Fibroblast of lung (primary cell): ENCODE data around the gene NTNG1. TPM values are rescaled to one million over a fixed set of nuclear protein-coding genes. Genes with fewer than 3 reads are reported as not detected.

Experiments used
- DNase-seq, 2 donors: peaks; one replicate each; pipeline versions ENCODE4 v3.0.0 to v3.0.0-alpha.2; 2010; ENCODE audit warnings: low read depth in 2 of 2
- H2AFZ ChIP-seq: 2 replicates; pipeline ENCODE4 v1.5.1; 2012; ENCODE audit warnings: low read length, control low read depth, inconsistent platforms
- H3K27ac ChIP-seq: 2 replicates; pipeline ENCODE4 v1.5.1; 2011; ENCODE audit warnings: low read length, control low read depth; ENCODE audit not compliant: insufficient read depth
- H3K27me3 ChIP-seq: 2 replicates; pipeline ENCODE4 v1.5.1; 2011; ENCODE audit warnings: mild to moderate bottlenecking, low read length; ENCODE audit not compliant: control insufficient read depth, insufficient read depth
- H3K36me3 ChIP-seq: 2 replicates; pipeline ENCODE4 v1.5.1; 2011; ENCODE audit warnings: low read length; ENCODE audit not compliant: control insufficient read depth, insufficient read depth
- H3K4me1 ChIP-seq: 2 replicates; pipeline ENCODE4 v1.5.1; 2011; ENCODE audit warnings: low read length; ENCODE audit not compliant: control insufficient read depth, insufficient read depth; ENCODE audit errors: extremely low read depth
- H3K4me2 ChIP-seq: 2 replicates; pipeline ENCODE4 v1.5.1; 2011; ENCODE audit warnings: low read length, control low read depth; ENCODE audit not compliant: insufficient read depth; ENCODE audit errors: extremely low read depth
- H3K4me3 ChIP-seq, 4 experiments: fragments of 200-600 bp in 1 of 4; sonication (generic) in 1 of 4; replicated peaks in 1 of 4; 2 replicates each; pipeline ENCODE4 v1.5.1; 2011 to 2016; ENCODE audit warnings: low read length in 4 of 4, low read depth in 3 of 4, mild to moderate bottlenecking in 3 of 4, control low read depth in 2 of 4, inconsistent platforms in 1 of 4, mixed read lengths in 1 of 4; ENCODE audit not compliant: insufficient read depth in 1 of 4; ENCODE audit errors: control extremely low read depth in 1 of 4
- H3K79me2 ChIP-seq: 2 replicates; pipeline ENCODE4 v1.5.1; 2012; ENCODE audit warnings: mild to moderate bottlenecking, low read length, inconsistent platforms; ENCODE audit not compliant: control insufficient read depth, insufficient read depth
- H3K9ac ChIP-seq: 2 replicates; pipeline ENCODE4 v1.5.1; 2011; ENCODE audit warnings: mild to moderate bottlenecking, low read length, control low read depth; ENCODE audit not compliant: insufficient read depth
- H3K9me3 ChIP-seq: 2 replicates; pipeline ENCODE4 v1.5.1; 2012; ENCODE audit warnings: low read depth, low read length; ENCODE audit not compliant: control insufficient read depth, insufficient read depth
- H4K20me1 ChIP-seq: 2 replicates; pipeline ENCODE4 v1.5.1; 2011; ENCODE audit warnings: low read length; ENCODE audit not compliant: control insufficient read depth, insufficient read depth; ENCODE audit errors: extremely low read depth
- EZH2 ChIP-seq: IDR thresholded peaks from 2 replicates; pipeline ENCODE4 v1.5.1; 2012; ENCODE audit warnings: low read length, control low read depth, mild to moderate bottlenecking; ENCODE audit errors: missing control alignments
- polyA plus RNA-seq, 2 donors: library from polyadenylated mRNA; depleted of rRNA in 1 of 2; stranded (reverse) in 1 of 2; unstranded in 1 of 2; fragments of >200 nt; gene quantifications; 2 replicates each; pipeline ENCODE4 v1.2.1, GENCODE V29; 2011 to 2012; ENCODE audit warnings: missing spikeins in 1 of 2
- total RNA-seq: library from RNA; depleted of rRNA; stranded (reverse); fragments of >200 nt; gene quantifications from 2 replicates; pipeline ENCODE4 v1.2.1, GENCODE V29; 2014
- TF ChIP-seq, protein P1 (sequence below), 2 donors: IDR thresholded peaks in 1 of 2; conservative IDR thresholded peaks in 1 of 2; 1 replicate in 1 of 2; 2 replicates in 1 of 2; pipeline ENCODE4 v1.5.1; 2011 to 2012; ENCODE audit warnings: low read length in 2 of 2, control low read depth in 1 of 2, inconsistent platforms in 1 of 2, low read depth in 1 of 2, mild to moderate bottlenecking in 1 of 2

The NTNG1 gene
- total and polyA plus RNA-seq, 2 donors (not counting 1 experiment from before 2014, with no cell fraction given), result 0.82 to 8.6 TPM

GRCh38 chr1:107401704-107402103, 260.9 kb downstream of the NTNG1 start:
- DNase-seq, result no peak
- TF ChIP-seq, protein P1, sequence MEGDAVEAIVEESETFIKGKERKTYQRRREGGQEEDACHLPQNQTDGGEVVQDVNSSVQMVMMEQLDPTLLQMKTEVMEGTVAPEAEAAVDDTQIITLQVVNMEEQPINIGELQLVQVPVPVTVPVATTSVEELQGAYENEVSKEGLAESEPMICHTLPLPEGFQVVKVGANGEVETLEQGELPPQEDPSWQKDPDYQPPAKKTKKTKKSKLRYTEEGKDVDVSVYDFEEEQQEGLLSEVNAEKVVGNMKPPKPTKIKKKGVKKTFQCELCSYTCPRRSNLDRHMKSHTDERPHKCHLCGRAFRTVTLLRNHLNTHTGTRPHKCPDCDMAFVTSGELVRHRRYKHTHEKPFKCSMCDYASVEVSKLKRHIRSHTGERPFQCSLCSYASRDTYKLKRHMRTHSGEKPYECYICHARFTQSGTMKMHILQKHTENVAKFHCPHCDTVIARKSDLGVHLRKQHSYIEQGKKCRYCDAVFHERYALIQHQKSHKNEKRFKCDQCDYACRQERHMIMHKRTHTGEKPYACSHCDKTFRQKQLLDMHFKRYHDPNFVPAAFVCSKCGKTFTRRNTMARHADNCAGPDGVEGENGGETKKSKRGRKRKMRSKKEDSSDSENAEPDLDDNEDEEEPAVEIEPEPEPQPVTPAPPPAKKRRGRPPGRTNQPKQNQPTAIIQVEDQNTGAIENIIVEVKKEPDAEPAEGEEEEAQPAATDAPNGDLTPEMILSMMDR (conservative IDR thresholded peaks at IDR 0.05 in 1 of 2, IDR thresholded peaks at IDR 0.05 in 1 of 2; ENCODE audit: low read depth in 1 of 2, low read length in 2 of 2), result no peak
- TF ChIP-seq EZH2, result no peak
- no peaks in the 10 kb centered on the region for H3K9me3 ChIP-seq
- H3K79me2 ChIP-seq, result no peaks in the 10 kb centered on the region
- H3K4me3 ChIP-seq, result no peak overlapping the region
- no peak overlapping the region for H2AFZ ChIP-seq
- H3K36me3 ChIP-seq, result no peaks in the 10 kb centered on the region
- no peak overlapping the region for H3K9ac ChIP-seq
- no peaks in the 10 kb centered on the region for H3K4me1 ChIP-seq
- no peaks in the 10 kb centered on the region for H3K27me3 ChIP-seq
- H3K4me2 ChIP-seq, result no peak overlapping the region
- no peak overlapping the region for H3K27ac ChIP-seq
- H4K20me1 ChIP-seq, result no peaks in the 10 kb centered on the region

DNA sequence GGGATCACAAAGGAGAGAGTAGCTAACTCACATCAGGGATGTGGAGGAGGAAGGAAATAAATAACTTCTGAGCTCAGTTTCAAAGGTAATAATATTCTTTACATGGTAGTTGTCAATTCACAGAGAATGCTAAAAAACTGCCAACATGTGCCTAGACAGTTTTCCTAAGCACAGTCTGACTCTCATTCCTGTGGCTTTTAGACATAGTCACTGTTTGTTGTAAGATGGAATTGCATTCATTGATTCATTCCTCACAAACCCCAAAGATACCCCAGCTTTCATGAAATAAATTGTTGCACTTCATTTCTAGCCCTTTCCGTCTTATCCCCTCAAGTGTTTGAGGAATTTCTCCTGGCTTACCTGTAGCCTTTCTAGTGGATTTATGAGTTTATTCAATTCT, 263.9 kb downstream of the NTNG1 start:
- Histone ChIP-seq H3K9ac (no peak overlapping the region), H3K4me1 (no peaks in the 10 kb centered on the region), H3K27me3 (no peaks in the 10 kb centered on the region), H3K4me3 (no peak overlapping the region), H3K4me2 (peak overlapping the region; percentile 3), H4K20me1 (no peaks in the 10 kb centered on the region), H3K79me2 (no peaks in the 10 kb centered on the region), H2AFZ (no peak overlapping the region), H3K36me3 (no peaks in the 10 kb centered on the region), H3K9me3 (no peaks in the 10 kb centered on the region), H3K27ac (no peak overlapping the region)
- DNase-seq, result peak; percentile 22 to 93
- TF ChIP-seq, protein P1 (conservative IDR thresholded peaks at IDR 0.05 in 1 of 2, IDR thresholded peaks at IDR 0.05 in 1 of 2; ENCODE audit: low read depth in 1 of 2, low read length in 2 of 2), result no peak
- TF ChIP-seq EZH2, result no peak

- Histone ChIP-seq H3K36me3 (no peaks in the 10 kb centered on the region), H3K4me3 (no peak overlapping the region), H3K79me2 (no peaks in the 10 kb centered on the region), H4K20me1 (no peaks in the 10 kb centered on the region), H3K9me3 (no peaks in the 10 kb centered on the region), H3K4me1 (no peaks in the 10 kb centered on the region), H3K27ac (no peak overlapping the region), H3K9ac (no peak overlapping the region), H2AFZ (no peak overlapping the region), H3K27me3 (no peaks in the 10 kb centered on the region), H3K4me2 (no peak overlapping the region)
- peak; percentile 75 to 85 for DNase-seq
- TF ChIP-seq, protein P1 (conservative IDR thresholded peaks at IDR 0.05 in 1 of 2, IDR thresholded peaks at IDR 0.05 in 1 of 2; ENCODE audit: low read depth in 1 of 2, low read length in 2 of 2), result no peak
- TF ChIP-seq EZH2, result no peak
Observed at GRCh38 chr1:107405236-107405635, 264.4 kb downstream of the NTNG1 start.
